H9 (cell line): ENCODE measurements around the gene JAKMIP1. TPM values are rescaled to one million over a fixed set of nuclear protein-coding genes. Genes with fewer than 3 reads are reported as not detected.

Source experiments
- DNase-seq: peaks from one replicate; pipeline ENCODE4 v3.0.0-alpha.2; 2017
- H2AFZ ChIP-seq: one replicate; pipeline ENCODE4 v1.6.1; 2013; ENCODE audit warnings: mild to moderate bottlenecking, low read length, control low read depth, moderate library complexity
- H2AK5ac ChIP-seq: 2 replicates; pipeline ENCODE4 v1.6.1; 2013; ENCODE audit warnings: low read length, control low read depth, mixed read lengths; ENCODE audit not compliant: insufficient read length
- H2BK120ac ChIP-seq: one replicate; pipeline ENCODE4 v1.6.1; 2013; ENCODE audit warnings: low read depth, mild to moderate bottlenecking, low read length, control low read depth, inconsistent platforms; ENCODE audit not compliant: poor library complexity, severe bottlenecking
- H2BK12ac ChIP-seq: 2 replicates; pipeline ENCODE4 v1.6.1; 2013; ENCODE audit warnings: low read length, control low read depth, mixed read lengths, low read depth; ENCODE audit not compliant: insufficient read length
- H2BK15ac ChIP-seq: 2 replicates; pipeline ENCODE4 v1.6.1; 2013; ENCODE audit warnings: low read depth, low read length, control low read depth
- H2BK20ac ChIP-seq: one replicate; pipeline ENCODE4 v1.6.1; 2013; ENCODE audit warnings: low read depth, mild to moderate bottlenecking, low read length, control low read depth, inconsistent platforms; ENCODE audit not compliant: poor library complexity, severe bottlenecking
- H2BK5ac ChIP-seq: 2 replicates; pipeline ENCODE4 v1.6.1; 2013; ENCODE audit warnings: low read length, control low read depth, mixed read lengths; ENCODE audit not compliant: insufficient read length
- H3K14ac ChIP-seq: 2 replicates; pipeline ENCODE4 v1.6.1; 2013; ENCODE audit warnings: low read length, control low read depth; ENCODE audit not compliant: insufficient read depth
- H3K18ac ChIP-seq: 2 replicates; pipeline ENCODE4 v1.6.1; 2013; ENCODE audit warnings: low read depth, mild to moderate bottlenecking, mixed read lengths, low read length, control low read depth; ENCODE audit not compliant: insufficient read length
- H3K23ac ChIP-seq: 2 replicates; pipeline ENCODE4 v1.6.1; 2013; ENCODE audit warnings: low read length, control low read depth, mixed read lengths, low read depth; ENCODE audit not compliant: insufficient read length
- H3K23me2 ChIP-seq: 2 replicates; pipeline ENCODE4 v1.6.1; 2013; ENCODE audit warnings: low read depth, mild to moderate bottlenecking, mixed read lengths, low read length, control low read depth; ENCODE audit not compliant: insufficient read length, poor library complexity, severe bottlenecking
- H3K27ac ChIP-seq: 2 replicates; pipeline ENCODE4 v1.5.1; 2013; ENCODE audit warnings: low read length, control low read depth, mixed read lengths, low read depth; ENCODE audit not compliant: insufficient read length
- H3K27me3 ChIP-seq: 2 replicates; pipeline ENCODE4 v1.6.1; 2013; ENCODE audit warnings: low read length, control low read depth, inconsistent platforms; ENCODE audit not compliant: insufficient read depth
- H3K4ac ChIP-seq: 2 replicates; pipeline ENCODE4 v1.6.1; 2013; ENCODE audit warnings: low read depth, mild to moderate bottlenecking, control low read depth, inconsistent platforms, low read length, moderate library complexity
- H3K4me1 ChIP-seq: 2 replicates; pipeline ENCODE4 v1.6.1; 2013; ENCODE audit warnings: low read length, control low read depth, inconsistent platforms; ENCODE audit not compliant: insufficient read depth
- H3K4me2 ChIP-seq: 2 replicates; pipeline ENCODE4 v1.6.1; 2013; ENCODE audit warnings: low read length, control low read depth, mixed read lengths; ENCODE audit not compliant: insufficient read length, insufficient read depth
- H3K56ac ChIP-seq: 2 replicates; pipeline ENCODE4 v1.6.1; 2013; ENCODE audit warnings: low read depth, mild to moderate bottlenecking, mixed read lengths, low read length, control low read depth; ENCODE audit not compliant: insufficient read length
- H3K79me1 ChIP-seq: 2 replicates; pipeline ENCODE4 v1.6.1; 2013; ENCODE audit warnings: low read depth, mild to moderate bottlenecking, moderate library complexity, low read length, control low read depth, inconsistent platforms; ENCODE audit not compliant: insufficient read depth, poor library complexity, severe bottlenecking
- H3K79me2 ChIP-seq: 2 replicates; pipeline ENCODE4 v1.6.1; 2013; ENCODE audit warnings: low read length, control low read depth, inconsistent platforms; ENCODE audit not compliant: insufficient read depth
- H3K9ac ChIP-seq: 2 replicates; pipeline ENCODE4 v1.6.1; 2013; ENCODE audit warnings: low read length, control low read depth, mixed read lengths; ENCODE audit not compliant: insufficient read length; ENCODE audit errors: extremely low read depth
- H3K9me3 ChIP-seq: one replicate; pipeline ENCODE4 v1.6.1; 2013; ENCODE audit warnings: low read depth, low read length, inconsistent platforms; ENCODE audit not compliant: control insufficient read depth
- H3T11ph ChIP-seq: one replicate; pipeline ENCODE4 v1.6.1; 2013; ENCODE audit warnings: mild to moderate bottlenecking, low read length, control low read depth, inconsistent platforms
- H4K20me1 ChIP-seq: one replicate; pipeline ENCODE4 v1.6.1; 2013; ENCODE audit not compliant: control insufficient read depth, insufficient read length, insufficient read depth
- H4K5ac ChIP-seq: 2 replicates; pipeline ENCODE4 v1.6.1; 2013; ENCODE audit warnings: low read depth, mild to moderate bottlenecking, mixed read lengths, low read length, control low read depth; ENCODE audit not compliant: insufficient read length
- H4K8ac ChIP-seq: replicated peaks from 2 replicates; pipeline ENCODE4 v1.6.1; 2013; ENCODE audit warnings: low read length, control low read depth, mixed read lengths, low read depth; ENCODE audit not compliant: insufficient read length
- H4K91ac ChIP-seq: 2 replicates; pipeline ENCODE4 v1.6.1; 2013; ENCODE audit warnings: low read depth, mild to moderate bottlenecking, moderate library complexity, mixed read lengths, low read length, control low read depth; ENCODE audit not compliant: insufficient read length
- H3K27ac Mint-ChIP-seq, 3 experiments: 2 replicates in 2 of 3; 3 replicates in 1 of 3; pipeline ENCODE4 v1.8.0; 2020 to 2021; ENCODE audit warnings: mixed read lengths in 3 of 3, mild to moderate bottlenecking in 1 of 3, moderate library complexity in 1 of 3
- H3K27me3 Mint-ChIP-seq: 2 replicates; pipeline ENCODE4 v1.8.0; 2021; ENCODE audit warnings: low read depth, mild to moderate bottlenecking, moderate library complexity, mixed read lengths
- H3K36me3 Mint-ChIP-seq, 3 experiments: 2 replicates in 2 of 3; 3 replicates in 1 of 3; pipeline ENCODE4 v1.8.0; 2020 to 2021; ENCODE audit warnings: low read depth in 3 of 3, mixed read lengths in 3 of 3; ENCODE audit not compliant: insufficient read depth in 1 of 3
- H3K4me1 Mint-ChIP-seq, 2 experiments: 2 replicates each; pipeline ENCODE4 v1.8.0; 2020; ENCODE audit warnings: mixed read lengths in 2 of 2
- H3K4me3 Mint-ChIP-seq, 2 experiments: 2 replicates in 1 of 2; 3 replicates in 1 of 2; pipeline ENCODE4 v1.8.0; 2020 to 2021; ENCODE audit warnings: mild to moderate bottlenecking in 2 of 2, mixed read lengths in 2 of 2, moderate library complexity in 1 of 2
- H3K9me3 Mint-ChIP-seq, 2 experiments: 2 replicates in 1 of 2; 3 replicates in 1 of 2; pipeline ENCODE4 v1.8.0; 2020; ENCODE audit warnings: mild to moderate bottlenecking in 2 of 2, mixed read lengths in 2 of 2, moderate library complexity in 1 of 2
- WGBS: extraction: QIAGEN DNeasy Blood & Tissue Kit; methylation state at CpG from one replicate; pipeline ENCODE4 v1.1.7; 2013; ENCODE audit warnings: missing lambda C conversion rate, low lambda C conversion rate, mixed read lengths; ENCODE audit not compliant: insufficient read length; ENCODE audit errors: extremely low coverage; 5-methylcytosine and 5-hydroxymethylcytosine counted together
- total RNA-seq: library from RNA; stranded (reverse); gene quantifications from 2 replicates; pipeline ENCODE4 v1.2.1, GENCODE V29; 2021
- TF ChIP-seq, protein P1 (sequence below): fragments of 200-600 bp; sonication (generic); conservative IDR thresholded peaks from 3 replicates; pipeline ENCODE4 v1.8.0; 2021; ENCODE audit warnings: antibody characterized with exemption, mild to moderate bottlenecking

Gene JAKMIP1
- total RNA-seq, 1 experiment from 2014 or later = 1.5 TPM

- H3K9me3 Mint-ChIP-seq = 0 out of 5 replicates have a peak, but pooled peaks cover 0 to 2% of the 10 kb centered on the region in 2 experiments
- Histone ChIP-seq H3K9me3 (no peaks in the 10 kb centered on the region), H3K27me3 (no peaks in the 10 kb centered on the region), H3T11ph (no peak overlapping the region), H3K23ac (no peak overlapping the region), H2AFZ (no peak overlapping the region), H3K18ac (no peak overlapping the region), H3K4me2 (no peak overlapping the region), H2BK5ac (no peak overlapping the region), H4K20me1 (no peaks in the 10 kb centered on the region), H3K56ac (no peak overlapping the region), H3K14ac (no peak overlapping the region), H2BK12ac (no peak overlapping the region), H3K4ac (no peak overlapping the region), H3K79me1 (no peaks in the 10 kb centered on the region), H2BK15ac (no peak overlapping the region), H3K79me2 (no peaks in the 10 kb centered on the region), H3K27ac (no peak overlapping the region), H3K9ac (no peak overlapping the region), H4K5ac (no peak overlapping the region), H3K23me2 (no peaks in the 10 kb centered on the region), H2AK5ac (no peak overlapping the region), H2BK120ac (no peak overlapping the region), H2BK20ac (no peak overlapping the region), H4K8ac (no peak overlapping the region), H4K91ac (no peak overlapping the region), H3K4me1 (no peaks in the 10 kb centered on the region; the same call in 1 of the 2 replicates)
- H3K27ac Mint-ChIP-seq = no peak overlapping the region
- WGBS = no CpG with 5 or more reads among the region's 7 CpGs
- H3K27me3 Mint-ChIP-seq = peaks cover 10% of the 10 kb centered on the region
- no peak overlapping the region for H3K4me3 Mint-ChIP-seq
- H3K36me3 Mint-ChIP-seq = peaks cover 0 to 10% (median 8%) of the 10 kb centered on the region in 3 experiments; a peak in 4 of 7 replicates
- TF ChIP-seq, protein P1, sequence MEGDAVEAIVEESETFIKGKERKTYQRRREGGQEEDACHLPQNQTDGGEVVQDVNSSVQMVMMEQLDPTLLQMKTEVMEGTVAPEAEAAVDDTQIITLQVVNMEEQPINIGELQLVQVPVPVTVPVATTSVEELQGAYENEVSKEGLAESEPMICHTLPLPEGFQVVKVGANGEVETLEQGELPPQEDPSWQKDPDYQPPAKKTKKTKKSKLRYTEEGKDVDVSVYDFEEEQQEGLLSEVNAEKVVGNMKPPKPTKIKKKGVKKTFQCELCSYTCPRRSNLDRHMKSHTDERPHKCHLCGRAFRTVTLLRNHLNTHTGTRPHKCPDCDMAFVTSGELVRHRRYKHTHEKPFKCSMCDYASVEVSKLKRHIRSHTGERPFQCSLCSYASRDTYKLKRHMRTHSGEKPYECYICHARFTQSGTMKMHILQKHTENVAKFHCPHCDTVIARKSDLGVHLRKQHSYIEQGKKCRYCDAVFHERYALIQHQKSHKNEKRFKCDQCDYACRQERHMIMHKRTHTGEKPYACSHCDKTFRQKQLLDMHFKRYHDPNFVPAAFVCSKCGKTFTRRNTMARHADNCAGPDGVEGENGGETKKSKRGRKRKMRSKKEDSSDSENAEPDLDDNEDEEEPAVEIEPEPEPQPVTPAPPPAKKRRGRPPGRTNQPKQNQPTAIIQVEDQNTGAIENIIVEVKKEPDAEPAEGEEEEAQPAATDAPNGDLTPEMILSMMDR = peak; percentile 85
- H3K4me1 Mint-ChIP-seq = peaks cover 19 to 24% of the 10 kb centered on the region in 2 experiments
- DNase-seq = peak; percentile 81
These were observed 112.5 kb downstream of the JAKMIP1 start for GRCh38 chr4:6087669-6088341.
